Gastrocnemius medialis (tissue), 4 donors: ENCODE results near the gene SLC11A2. TPM values are rescaled to one million over a fixed set of nuclear protein-coding genes. Genes with fewer than 3 reads are reported as not detected.
A peak's percentile ranks its signal among the peaks of the same experiment; 100 is the strongest.

Experiments
- ATAC-seq, 2 donors: fragments of 150-250 bp; one replicate each; pipeline ENCODE4 v1.9.1; 2016
- DNase-seq, 2 donors: peaks; one replicate each; pipeline ENCODE4 v3.0.0-alpha.2; 2019
- H3K27ac ChIP-seq, 4 donors: fragments of 200-600 bp; sonication (generic); 1 replicate in 1 of 4; 2 replicates in 3 of 4; pipeline ENCODE4 v1.5.1; 2016 to 2018; ENCODE audit warnings: mild to moderate bottlenecking in 2 of 4, moderate library complexity in 1 of 4
- H3K27me3 ChIP-seq, 3 donors: fragments of 200-600 bp; sonication (generic) in 2 of 3; 1 replicate in 1 of 3; 2 replicates in 2 of 3; pipeline versions ENCODE4 v1.5.1 to v1.6.0; 2016 to 2019; ENCODE audit warnings: mild to moderate bottlenecking in 1 of 3, moderate library complexity in 1 of 3
- H3K36me3 ChIP-seq, 2 donors: fragments of 200-600 bp; sonication (generic) in 1 of 2; one replicate each; pipeline ENCODE4 v1.5.1; 2017 to 2018
- H3K4me1 ChIP-seq, 2 donors: fragments of 200-600 bp; sonication (generic) in 1 of 2; one replicate each; pipeline ENCODE4 v1.5.1; 2016 to 2017; ENCODE audit warnings: mild to moderate bottlenecking in 2 of 2
- H3K4me3 ChIP-seq, 4 donors: fragments of 200-600 bp; sonication (generic) in 3 of 4; 1 replicate in 1 of 4; 2 replicates in 3 of 4; pipeline ENCODE4 v1.5.1; 2016 to 2019; ENCODE audit warnings: mild to moderate bottlenecking in 2 of 4
- H3K9me3 ChIP-seq, 3 donors: fragments of 200-600 bp; sonication (generic) in 2 of 3; 1 replicate in 1 of 3; 2 replicates in 2 of 3; pipeline ENCODE4 v1.5.1; 2016 to 2019
- POLR2A ChIP-seq, 2 donors: fragments of 450-650 bp; IDR thresholded peaks; one replicate each; pipeline ENCODE4 v1.6.1; 2017; ENCODE audit warnings: antibody characterized with exemption in 2 of 2, mild to moderate bottlenecking in 2 of 2, moderate library complexity in 2 of 2
- in situ Hi-C, 4 donors: fragments of 200-750 bp; cut with MboI; loops; one replicate each; pipeline versions ENCODE4 v1.15.0 to v1.8.0; 2017; ENCODE audit warnings: low sequenced_read_pairs in 4 of 4
- intact Hi-C: fragments of 100-400 bp; cut with DNase I; formaldehyde crosslinking; loops from one replicate; pipeline ENCODE4 v1.15.1; 2023; ENCODE audit warnings: low total_unique reads
- total RNA-seq, 4 donors: library from RNA; depleted of rRNA; stranded (reverse); fragments of >200 nt; gene quantifications; one replicate each; pipeline versions ENCODE4 v1.1.0 to v1.2.3, GENCODE V29; 2016
- TF ChIP-seq, protein P1 (sequence below), 5 experiments: fragments of 450-650 bp in 3 of 5; fragments of 200-600 bp in 2 of 5; sonication (generic) in 2 of 5; IDR thresholded peaks in 4 of 5; conservative IDR thresholded peaks in 1 of 5; 1 replicate in 4 of 5; 2 replicates in 1 of 5; pipeline ENCODE4 v1.5.1; 2016 to 2019; ENCODE audit warnings: antibody characterized with exemption in 5 of 5, mild to moderate bottlenecking in 3 of 5, moderate library complexity in 3 of 5

SLC11A2 gene
- total RNA-seq, 4 donors from 2014 or later: 24.0 to 65.4 (median 47.0) TPM

- Histone ChIP-seq H3K36me3 (no peaks in the 10 kb centered on the region), H3K4me1 (peaks cover 21 to 31% of the 10 kb centered on the region in 2 donors), H3K9me3 (no peaks in the 10 kb centered on the region), H3K4me3 (no peak overlapping the region), H3K27me3 (no peaks in the 10 kb centered on the region), H3K27ac (no peak overlapping the region)
- ATAC-seq (no peak), DNase-seq (no peak)
- TF ChIP-seq, protein P1, sequence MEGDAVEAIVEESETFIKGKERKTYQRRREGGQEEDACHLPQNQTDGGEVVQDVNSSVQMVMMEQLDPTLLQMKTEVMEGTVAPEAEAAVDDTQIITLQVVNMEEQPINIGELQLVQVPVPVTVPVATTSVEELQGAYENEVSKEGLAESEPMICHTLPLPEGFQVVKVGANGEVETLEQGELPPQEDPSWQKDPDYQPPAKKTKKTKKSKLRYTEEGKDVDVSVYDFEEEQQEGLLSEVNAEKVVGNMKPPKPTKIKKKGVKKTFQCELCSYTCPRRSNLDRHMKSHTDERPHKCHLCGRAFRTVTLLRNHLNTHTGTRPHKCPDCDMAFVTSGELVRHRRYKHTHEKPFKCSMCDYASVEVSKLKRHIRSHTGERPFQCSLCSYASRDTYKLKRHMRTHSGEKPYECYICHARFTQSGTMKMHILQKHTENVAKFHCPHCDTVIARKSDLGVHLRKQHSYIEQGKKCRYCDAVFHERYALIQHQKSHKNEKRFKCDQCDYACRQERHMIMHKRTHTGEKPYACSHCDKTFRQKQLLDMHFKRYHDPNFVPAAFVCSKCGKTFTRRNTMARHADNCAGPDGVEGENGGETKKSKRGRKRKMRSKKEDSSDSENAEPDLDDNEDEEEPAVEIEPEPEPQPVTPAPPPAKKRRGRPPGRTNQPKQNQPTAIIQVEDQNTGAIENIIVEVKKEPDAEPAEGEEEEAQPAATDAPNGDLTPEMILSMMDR (IDR thresholded peaks at IDR 0.05 in 4 of 5, conservative IDR thresholded peaks at IDR 0.05 in 1 of 5): no peak
- TF ChIP-seq POLR2A (IDR thresholded peaks at IDR 0.05): no peak
- in situ Hi-C loops: no loop called here
- intact Hi-C loops: no loop called here
These were observed 88.5 kb downstream of the SLC11A2 start for GRCh38 chr12:50937653-50938052.

DNA sequence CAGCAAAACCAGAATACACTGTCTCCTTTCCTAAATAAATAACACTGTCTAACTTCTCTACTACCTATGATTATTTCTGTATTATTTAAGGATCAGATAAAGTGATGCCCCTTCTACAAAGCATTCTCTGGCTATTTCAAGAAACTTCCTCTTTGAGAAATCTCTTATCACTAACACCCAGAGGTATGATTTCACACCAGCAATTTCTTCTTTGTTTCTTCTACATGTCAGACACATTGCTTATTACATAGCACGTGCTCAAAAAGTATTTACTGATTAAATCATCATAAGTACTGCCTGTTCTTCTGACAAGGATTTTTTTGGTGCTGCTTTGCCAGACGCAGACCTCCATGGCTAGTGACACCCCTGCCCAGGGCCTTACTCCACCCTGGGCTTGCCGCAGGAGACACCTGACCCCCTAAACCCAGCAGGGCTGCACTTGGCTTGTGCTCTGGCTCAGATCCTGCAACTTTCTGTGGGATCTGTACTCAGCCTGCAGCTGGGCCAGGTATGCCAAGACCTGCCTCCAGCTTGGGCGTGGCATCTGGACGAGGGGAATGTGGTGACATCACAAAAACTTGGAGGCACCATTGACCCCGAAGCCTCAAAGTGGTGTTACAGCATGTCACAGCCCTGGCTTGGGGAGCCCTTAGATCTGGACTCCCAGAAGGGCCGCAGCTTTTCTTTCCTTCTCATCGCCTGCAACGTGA, 89.2 kb downstream of the SLC11A2 start:
- intact Hi-C loops (no loop called here), in situ Hi-C loops (no loop called here)
- H3K27ac ChIP-seq: peak overlapping the region; percentile 19 to 91 (median 58)
- no peak overlapping the region for H3K4me3 ChIP-seq
- no peak for DNase-seq
- no peaks in the 10 kb centered on the region for H3K36me3 ChIP-seq
- no peaks in the 10 kb centered on the region for H3K27me3 ChIP-seq
- H3K9me3 ChIP-seq: no peaks in the 10 kb centered on the region
- H3K4me1 ChIP-seq: peaks cover 28 to 38% of the 10 kb centered on the region in 2 donors
- TF ChIP-seq POLR2A (IDR thresholded peaks at IDR 0.05): no peak
- TF ChIP-seq, protein P1 (IDR thresholded peaks at IDR 0.05 in 4 of 5, conservative IDR thresholded peaks at IDR 0.05 in 1 of 5): no peak
- ATAC-seq: peak in 1 of 2 donors; percentile 6

DNA sequence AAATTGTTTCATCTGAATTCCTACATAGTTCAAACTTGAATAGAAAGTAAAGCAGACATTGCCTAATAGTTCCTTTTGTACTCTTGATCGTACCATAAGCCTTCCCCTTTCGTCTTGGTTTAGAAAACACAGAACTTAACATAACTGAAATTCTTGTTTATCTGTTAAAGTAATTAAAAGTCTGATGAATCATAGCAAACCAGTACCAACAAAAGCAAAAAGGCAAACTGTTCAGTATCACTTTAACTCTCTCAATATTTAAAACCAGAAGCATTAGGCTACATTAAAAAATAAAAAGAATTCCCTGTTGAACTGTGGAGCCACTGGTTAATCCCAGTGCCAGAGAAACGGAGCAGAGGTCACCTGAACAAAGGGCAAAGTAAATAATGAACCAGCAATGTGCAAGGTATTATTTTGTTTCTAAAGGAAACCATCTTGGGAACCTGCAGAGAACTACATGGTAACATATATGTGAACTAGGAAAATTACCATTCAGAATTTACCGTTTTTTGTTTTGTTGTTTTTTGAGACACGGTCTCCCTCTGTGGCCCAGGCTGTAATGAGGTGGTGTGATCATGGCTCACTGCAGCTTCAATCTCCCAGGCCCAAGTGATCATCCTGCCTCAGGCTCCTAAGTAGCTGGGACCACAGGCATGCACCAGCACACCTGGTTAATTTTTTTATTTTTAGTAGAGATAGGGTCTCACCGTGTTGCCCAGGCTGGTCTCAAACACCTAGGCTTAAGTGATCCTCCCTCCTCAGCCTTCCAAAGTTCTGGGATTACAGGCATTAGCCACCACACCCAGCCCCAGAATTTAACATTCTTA, 91.0 kb downstream of the SLC11A2 start:
- no peak for TF ChIP-seq POLR2A (IDR thresholded peaks at IDR 0.05)
- TF ChIP-seq, protein P1 (IDR thresholded peaks at IDR 0.05 in 4 of 5, conservative IDR thresholded peaks at IDR 0.05 in 1 of 5): no peak
- intact Hi-C loops: no loop called here
- in situ Hi-C loops: no loop called here
- no peak for ATAC-seq
- Histone ChIP-seq H3K27ac (peak overlapping the region; percentile 83 to 91 (median 87)), H3K9me3 (no peaks in the 10 kb centered on the region), H3K4me3 (no peak overlapping the region), H3K27me3 (no peaks in the 10 kb centered on the region), H3K4me1 (peaks cover 43 to 54% of the 10 kb centered on the region in 2 donors), H3K36me3 (peaks cover 0 to 11% of the 10 kb centered on the region in 2 donors)
- DNase-seq: no peak

GRCh38 chr12:50934371-50934851, 91.8 kb downstream of the SLC11A2 start:
- in situ Hi-C loops: no loop called here
- Histone ChIP-seq H3K36me3 (peaks cover 0 to 16% of the 10 kb centered on the region in 2 donors), H3K27ac (peak overlapping the region; percentile 83 to 91 (median 87)), H3K27me3 (no peaks in the 10 kb centered on the region), H3K9me3 (no peaks in the 10 kb centered on the region), H3K4me3 (no peak overlapping the region), H3K4me1 (peaks cover 51 to 60% of the 10 kb centered on the region in 2 donors)
- ATAC-seq (no peak), DNase-seq (no peak)
- intact Hi-C loops: no loop called here
- TF ChIP-seq, protein P1 (IDR thresholded peaks at IDR 0.05 in 4 of 5, conservative IDR thresholded peaks at IDR 0.05 in 1 of 5): no peak
- TF ChIP-seq POLR2A (IDR thresholded peaks at IDR 0.05): no peak
